HG03520 (cell line): Measurements from ENCODE around the gene RCL1.

Source experiments
- ATAC-seq: cut with Tn5 transposase; IDR thresholded peaks from one replicate; pipeline ENCODE4 v1.9.1; 2021; ENCODE audit warnings: mild to moderate bottlenecking, moderate library complexity; ENCODE audit not compliant: unreplicated experiment

The RCL1 gene

GRCh38 chr9:4839470-4839912 lies 46.7 kb downstream of the RCL1 start:
- no peak for ATAC-seq

- no peak for ATAC-seq
These were observed 47.3 kb downstream of the RCL1 start for GRCh38 chr9:4840018-4840417.

- ATAC-seq, result no peak
These were observed 49.5 kb downstream of the RCL1 start for GRCh38 chr9:4842213-4842612.

- no peak for ATAC-seq
These were observed 50.0 kb downstream of the RCL1 start for GRCh38 chr9:4842734-4843133.

GRCh38 chr9:4844056-4844838 lies 51.5 kb downstream of the RCL1 start:
- ATAC-seq, result no peak

- no peak for ATAC-seq
These were observed 56.6 kb downstream of the RCL1 start for GRCh38 chr9:4849369-4849768.

GRCh38 chr9:4850603-4851310 lies 58.0 kb downstream of the RCL1 start:
- ATAC-seq, result no peak

- no peak for ATAC-seq
These were observed 59.7 kb downstream of the RCL1 start for GRCh38 chr9:4852419-4852818.

GRCh38 chr9:4854265-4854590 lies 61.5 kb downstream of the RCL1 start:
- no peak for ATAC-seq

GRCh38 chr9:4855841-4856240 lies 63.1 kb downstream of the RCL1 start:
- ATAC-seq, result no peak

- ATAC-seq, result no peak
These were observed 64.5 kb downstream of the RCL1 start for GRCh38 chr9:4857163-4857810.

- ATAC-seq, result no peak
These were observed 66.3 kb downstream of the RCL1 start for GRCh38 chr9:4859035-4859434.

GRCh38 chr9:4860383-4860782 lies 67.6 kb downstream of the RCL1 start:
- no peak for ATAC-seq

- ATAC-seq, result no peak
These were observed 68.4 kb downstream of the RCL1 start for GRCh38 chr9:4861145-4861544.

- no peak for ATAC-seq
These were observed 69.2 kb downstream of the RCL1 start for GRCh38 chr9:4861736-4862451.

GRCh38 chr9:4862506-4863250 lies 69.9 kb downstream of the RCL1 start:
- ATAC-seq, result no peak

- ATAC-seq, result no peak
These were observed 71.5 kb downstream of the RCL1 start for GRCh38 chr9:4864234-4864661.

GRCh38 chr9:4864698-4865097 lies 72.0 kb downstream of the RCL1 start:
- no peak for ATAC-seq

- no peak for ATAC-seq
These were observed 72.9 kb downstream of the RCL1 start for GRCh38 chr9:4865681-4866080.

- ATAC-seq, result no peak
These were observed 73.7 kb downstream of the RCL1 start for GRCh38 chr9:4866239-4866969.
